Measurements from ENCODE around the gene CYB561. TPM values are rescaled to one million over a fixed set of nuclear protein-coding genes. Genes with fewer than 3 reads are reported as not detected.

CYB561 gene
- total RNA-seq, 1 experiment from 2014 or later: not detected

DNA sequence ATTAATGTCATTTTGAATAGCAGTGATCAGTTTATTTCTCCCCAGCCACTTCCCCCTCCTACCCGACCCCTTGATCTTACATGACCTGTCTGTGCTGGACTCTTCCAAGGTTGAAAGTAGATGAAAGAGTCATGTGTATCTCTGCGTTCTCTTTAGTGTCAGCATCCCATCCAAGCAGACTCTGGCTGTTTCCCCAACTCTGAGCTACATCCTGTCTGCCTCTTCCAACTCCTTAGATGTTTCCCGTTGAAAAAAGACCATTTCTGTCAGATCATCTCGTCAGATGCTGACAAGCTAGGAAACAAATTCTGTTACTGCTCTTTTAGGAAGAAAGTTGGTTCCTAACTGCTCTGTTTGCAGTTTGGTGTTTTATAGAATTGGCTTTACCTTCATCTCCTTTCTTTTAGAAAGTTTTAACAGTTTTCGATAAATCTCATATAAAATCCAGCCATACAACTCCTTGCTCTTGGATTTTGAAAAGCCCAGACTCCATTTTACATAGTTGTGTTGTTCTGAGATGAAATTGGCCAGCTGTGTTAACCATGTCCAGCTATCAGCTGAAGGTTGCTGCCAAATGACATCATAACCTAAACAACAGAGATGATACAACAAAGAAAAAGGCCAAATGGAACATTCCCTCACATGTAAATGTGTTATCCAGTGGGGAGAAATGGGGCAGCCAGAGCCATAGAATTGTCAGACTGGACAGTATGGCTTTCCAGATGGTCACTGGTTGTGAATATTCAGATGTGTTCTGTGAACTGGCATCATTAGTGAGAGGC, 43.5 kb downstream of the CYB561 start:
- Histone ChIP-seq H3K4me3 (no peak overlapping the region), H3K9me3 (replicated peaks) (no peaks in the 10 kb centered on the region), H3K27ac (peak overlapping the region; percentile 15; the same call in 1 of the 2 replicates), H3K36me3 (peaks cover 3% of the 10 kb centered on the region), H3K27me3 (no peaks in the 10 kb centered on the region), H3K4me1 (peaks cover 26% of the 10 kb centered on the region)
- peak; percentile 9 to 33 for DNase-seq

DNA sequence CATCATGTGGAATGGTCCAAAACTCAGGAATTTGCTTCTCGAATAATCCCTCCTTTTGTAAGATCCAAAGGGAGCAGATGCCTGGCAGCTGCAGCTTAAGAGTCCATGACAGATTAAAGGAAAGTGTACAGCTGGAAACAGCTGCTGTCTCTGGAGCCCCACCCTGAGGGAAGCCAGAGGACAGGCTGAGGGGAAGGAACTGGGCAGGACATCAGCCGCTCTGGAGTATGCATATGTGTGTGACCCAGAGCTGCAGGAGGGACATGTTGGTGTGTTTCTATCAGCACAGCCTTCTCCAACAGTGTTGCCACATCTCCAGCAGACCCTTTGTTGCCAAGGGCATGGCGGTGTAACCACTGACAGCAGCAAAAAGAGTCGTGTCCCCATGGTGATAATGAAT, 46.2 kb downstream of the CYB561 start:
- H3K4me1 ChIP-seq: peaks cover 26% of the 10 kb centered on the region
- no peak overlapping the region for H3K4me3 ChIP-seq
- H3K36me3 ChIP-seq: no peaks in the 10 kb centered on the region; the same call in 1 of the 2 replicates
- DNase-seq: peak; percentile 95 to 96
- no peaks in the 10 kb centered on the region for H3K27me3 ChIP-seq
- peak overlapping the region; percentile 87 for H3K27ac ChIP-seq
- H3K9me3 ChIP-seq (replicated peaks): no peaks in the 10 kb centered on the region

GRCh38 chr17:63399316-63399715, 46.8 kb downstream of the CYB561 start:
- peak; percentile 12 to 54 for DNase-seq
- Histone ChIP-seq H3K4me1 (peaks cover 26% of the 10 kb centered on the region), H3K4me3 (no peak overlapping the region), H3K27ac (peak overlapping the region; percentile 87), H3K36me3 (no peaks in the 10 kb centered on the region; the same call in 1 of the 2 replicates), H3K9me3 (replicated peaks) (no peaks in the 10 kb centered on the region), H3K27me3 (no peaks in the 10 kb centered on the region)

DNA sequence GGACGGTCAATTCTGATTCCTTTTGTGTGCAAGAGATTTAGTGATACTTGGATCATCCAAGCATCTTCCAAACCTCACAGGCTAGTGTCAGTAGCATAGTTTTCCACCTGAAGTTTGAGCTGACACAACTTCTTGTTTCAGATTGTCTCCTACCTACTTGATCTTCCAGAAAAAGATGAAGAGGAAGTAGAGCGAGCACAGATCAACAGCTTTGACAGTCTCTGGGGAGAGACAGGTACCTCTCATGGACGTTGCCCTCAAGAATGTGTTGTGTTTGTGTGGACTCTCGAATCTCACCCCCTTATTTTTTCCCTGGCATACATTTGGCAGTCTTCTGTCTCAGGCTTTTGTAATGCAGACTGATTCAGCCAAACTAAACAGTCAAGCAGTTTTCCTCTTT, 47.4 kb downstream of the CYB561 start:
- DNase-seq: no peak
- Histone ChIP-seq H3K9me3 (replicated peaks) (no peaks in the 10 kb centered on the region), H3K4me1 (peaks cover 26% of the 10 kb centered on the region), H3K27ac (peak overlapping the region; percentile 87), H3K27me3 (no peaks in the 10 kb centered on the region), H3K36me3 (no peaks in the 10 kb centered on the region; the same call in 1 of the 2 replicates), H3K4me3 (no peak overlapping the region)

GRCh38 chr17:63395075-63395805, 50.9 kb downstream of the CYB561 start:
- no peak overlapping the region for H3K4me3 ChIP-seq
- peaks cover under 1% of the 10 kb centered on the region; the same call in 1 of the 2 replicates for H3K36me3 ChIP-seq
- H3K9me3 ChIP-seq (replicated peaks): no peaks in the 10 kb centered on the region
- DNase-seq: no peak
- peaks cover 15% of the 10 kb centered on the region for H3K4me1 ChIP-seq
- H3K27me3 ChIP-seq: no peaks in the 10 kb centered on the region
- H3K27ac ChIP-seq: no peak overlapping the region

DNA sequence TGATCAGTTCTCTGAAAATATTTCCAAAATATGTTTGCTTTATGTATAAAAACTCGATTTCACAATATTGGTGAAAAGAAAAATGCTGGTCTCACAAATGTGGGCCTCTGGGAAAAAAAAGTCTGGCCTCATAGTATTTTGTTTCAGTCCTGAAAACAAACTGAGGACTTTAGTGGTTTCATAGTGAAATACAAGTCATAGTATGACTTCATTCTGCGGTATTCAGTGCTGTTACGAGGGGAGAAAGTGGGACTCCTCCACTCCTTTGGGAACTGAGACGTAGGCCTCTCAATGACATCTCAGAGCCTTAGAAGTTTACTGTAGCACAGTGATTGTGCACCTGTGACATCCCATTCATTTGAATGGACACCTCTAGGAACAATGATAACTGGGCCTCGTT, 56.0 kb downstream of the CYB561 start:
- Histone ChIP-seq H3K9me3 (replicated peaks) (no peaks in the 10 kb centered on the region), H3K36me3 (peaks cover 4% of the 10 kb centered on the region; the same call in 1 of the 2 replicates), H3K4me3 (no peak overlapping the region), H3K4me1 (no peaks in the 10 kb centered on the region), H3K27ac (no peak overlapping the region), H3K27me3 (no peaks in the 10 kb centered on the region)
- DNase-seq: no peak

DNA sequence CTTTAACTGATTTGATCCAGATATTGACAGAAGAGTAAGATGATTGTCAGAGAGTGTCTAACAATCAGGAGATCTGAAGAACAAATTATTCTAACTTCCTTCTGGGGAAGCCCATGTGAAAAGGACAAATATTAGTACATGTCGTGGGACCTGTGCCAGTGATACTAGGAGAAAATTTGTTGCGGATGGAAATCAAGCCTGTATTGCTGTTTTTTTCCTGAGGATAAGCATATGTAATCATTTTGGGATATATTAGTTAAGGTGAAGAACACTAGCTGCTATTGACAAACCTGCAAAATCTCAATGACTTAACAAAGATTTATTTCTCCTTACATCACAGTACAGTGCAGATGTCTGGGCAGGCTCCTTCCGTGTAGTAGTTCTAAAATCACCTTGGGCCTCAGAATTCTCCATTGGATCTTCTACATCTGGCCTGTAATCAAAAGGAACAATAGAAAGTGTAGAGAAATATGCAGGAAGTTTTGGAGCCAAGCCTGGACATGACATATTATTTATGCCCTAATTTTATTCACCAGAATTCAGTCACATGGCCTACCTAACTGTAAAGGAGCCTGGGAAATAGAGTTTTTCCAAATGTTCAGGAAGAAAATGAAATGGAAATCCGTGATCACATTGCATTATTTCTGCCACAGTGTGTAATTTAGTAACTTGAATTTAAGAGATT, 58.3 kb downstream of the CYB561 start:
- DNase-seq: no peak
- H3K4me3 ChIP-seq: no peak overlapping the region
- peaks cover 4% of the 10 kb centered on the region; the same call in 1 of the 2 replicates for H3K36me3 ChIP-seq

DNA sequence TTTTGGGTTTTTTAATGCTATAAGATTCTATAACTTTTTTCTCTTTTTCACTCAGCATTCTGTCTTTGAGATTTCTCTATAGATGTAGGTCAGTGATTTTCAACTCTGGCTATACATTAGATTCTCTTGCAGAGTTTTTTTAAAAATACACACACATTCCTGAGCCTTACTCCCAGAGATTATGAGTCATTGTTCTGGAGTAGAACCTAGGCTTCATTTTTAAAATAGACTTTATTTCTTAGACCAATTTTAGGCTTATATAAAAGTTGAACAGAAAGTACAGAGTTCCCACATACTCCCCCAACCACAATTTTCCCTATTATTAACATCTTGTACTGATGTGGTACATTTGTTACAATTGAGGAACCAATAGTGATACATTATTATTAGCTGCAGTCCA, 63.3 kb downstream of the CYB561 start:
- peaks cover 7% of the 10 kb centered on the region; the same call in 1 of the 2 replicates for H3K36me3 ChIP-seq
- DNase-seq: no peak
- H3K27me3 ChIP-seq: no peaks in the 10 kb centered on the region
- H3K9me3 ChIP-seq (replicated peaks): no peaks in the 10 kb centered on the region
- no peaks in the 10 kb centered on the region for H3K4me1 ChIP-seq
- H3K4me3 ChIP-seq: no peak overlapping the region
- H3K27ac ChIP-seq: no peak overlapping the region

More for the DNA sequence above, 58.3 kb downstream of the CYB561 start:
- no peaks in the 10 kb centered on the region for H3K9me3 ChIP-seq (replicated peaks)
- H3K4me1 ChIP-seq: no peaks in the 10 kb centered on the region
- no peak overlapping the region for H3K27ac ChIP-seq
- H3K27me3 ChIP-seq: no peaks in the 10 kb centered on the region

Other genes starting within 250 kb of the CYB561 start
- gene ACE, start 30.8 kb upstream of the CYB561 start, total RNA-seq (2014; rRNA removed; shearing (Covaris generic)): 0.76 and 1.1 TPM in 2 replicates
- not detected in 2 replicates for gene KCNH6, start 77.1 kb upstream of the CYB561 start, total RNA-seq (2014; rRNA removed; shearing (Covaris generic))
- 53.9 and 55.4 TPM in 2 replicates for gene DCAF7, start 104.2 kb upstream of the CYB561 start, total RNA-seq (2014; rRNA removed; shearing (Covaris generic))
- gene TACO1, start 154.6 kb upstream of the CYB561 start, total RNA-seq (2014; rRNA removed; shearing (Covaris generic)): 18.2 and 20.1 TPM in 2 replicates
- 24.2 and 25.9 TPM in 2 replicates for gene MAP3K3, start 176.1 kb upstream of the CYB561 start, total RNA-seq (2014; rRNA removed; shearing (Covaris generic))

All from SJCRH30 (cell line).